ENCODE results near the gene RELN.

DNA sequence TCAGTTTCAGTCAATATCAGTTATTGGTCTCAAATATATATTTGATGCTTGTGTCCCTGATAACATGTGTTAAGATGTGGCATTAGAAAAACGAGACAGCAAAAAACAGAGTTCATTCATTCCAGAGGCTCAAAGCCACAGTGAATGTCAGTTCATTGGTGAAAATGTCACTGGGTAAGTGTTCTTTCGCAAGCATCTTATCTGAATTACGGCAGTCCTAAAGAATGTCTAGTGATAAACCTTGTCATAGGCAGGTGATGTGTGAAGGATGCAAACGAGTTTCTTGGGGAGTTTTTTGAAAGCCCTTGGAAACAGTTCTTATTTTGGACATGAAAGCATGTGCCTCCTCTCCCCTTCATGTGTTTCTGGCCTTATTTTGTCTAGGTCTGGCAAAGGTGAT is 45.9 kb upstream of the RELN start:
- no peak for TF ChIP-seq POLR2A (IDR thresholded peaks at IDR 0.05)
- TF ChIP-seq, protein P1, sequence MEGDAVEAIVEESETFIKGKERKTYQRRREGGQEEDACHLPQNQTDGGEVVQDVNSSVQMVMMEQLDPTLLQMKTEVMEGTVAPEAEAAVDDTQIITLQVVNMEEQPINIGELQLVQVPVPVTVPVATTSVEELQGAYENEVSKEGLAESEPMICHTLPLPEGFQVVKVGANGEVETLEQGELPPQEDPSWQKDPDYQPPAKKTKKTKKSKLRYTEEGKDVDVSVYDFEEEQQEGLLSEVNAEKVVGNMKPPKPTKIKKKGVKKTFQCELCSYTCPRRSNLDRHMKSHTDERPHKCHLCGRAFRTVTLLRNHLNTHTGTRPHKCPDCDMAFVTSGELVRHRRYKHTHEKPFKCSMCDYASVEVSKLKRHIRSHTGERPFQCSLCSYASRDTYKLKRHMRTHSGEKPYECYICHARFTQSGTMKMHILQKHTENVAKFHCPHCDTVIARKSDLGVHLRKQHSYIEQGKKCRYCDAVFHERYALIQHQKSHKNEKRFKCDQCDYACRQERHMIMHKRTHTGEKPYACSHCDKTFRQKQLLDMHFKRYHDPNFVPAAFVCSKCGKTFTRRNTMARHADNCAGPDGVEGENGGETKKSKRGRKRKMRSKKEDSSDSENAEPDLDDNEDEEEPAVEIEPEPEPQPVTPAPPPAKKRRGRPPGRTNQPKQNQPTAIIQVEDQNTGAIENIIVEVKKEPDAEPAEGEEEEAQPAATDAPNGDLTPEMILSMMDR (IDR thresholded peaks at IDR 0.05) = no peak

All from heart left ventricle (tissue), 13 donors.